Posterior vena cava (tissue), 2 donors: ENCODE data around the gene C3orf20. TPM values are rescaled to one million over a fixed set of nuclear protein-coding genes. Genes with fewer than 3 reads are reported as not detected.

Experiments used
- DNase-seq: peaks from one replicate; pipeline ENCODE4 v3.0.0-alpha.2; 2020; ENCODE audit warnings: low spot score
- intact Hi-C, 2 donors: fragments of 100-400 bp; cut with DNase I; formaldehyde crosslinking; loops; one replicate each; pipeline versions ENCODE4 v1.14.1 to v1.14.2; 2022 to 2023
- total RNA-seq, 2 donors: library from RNA; stranded (reverse); fragmentation: NEBNext Ultra II Directional; extraction: Animal tissue kit (Norgen Biotek cat#: 25700); gene quantifications; one replicate each; pipeline ENCODE4 v1.2.1, GENCODE V29; 2021
- donor health status: DM: yes; HTN: yes; CAD: no.
- donor health status: DM: yes; HTN: yes; CAD: no.

C3orf20 gene
- total RNA-seq, 2 donors from 2014 or later, result 0.10 TPM; not detected in 1

DNA sequence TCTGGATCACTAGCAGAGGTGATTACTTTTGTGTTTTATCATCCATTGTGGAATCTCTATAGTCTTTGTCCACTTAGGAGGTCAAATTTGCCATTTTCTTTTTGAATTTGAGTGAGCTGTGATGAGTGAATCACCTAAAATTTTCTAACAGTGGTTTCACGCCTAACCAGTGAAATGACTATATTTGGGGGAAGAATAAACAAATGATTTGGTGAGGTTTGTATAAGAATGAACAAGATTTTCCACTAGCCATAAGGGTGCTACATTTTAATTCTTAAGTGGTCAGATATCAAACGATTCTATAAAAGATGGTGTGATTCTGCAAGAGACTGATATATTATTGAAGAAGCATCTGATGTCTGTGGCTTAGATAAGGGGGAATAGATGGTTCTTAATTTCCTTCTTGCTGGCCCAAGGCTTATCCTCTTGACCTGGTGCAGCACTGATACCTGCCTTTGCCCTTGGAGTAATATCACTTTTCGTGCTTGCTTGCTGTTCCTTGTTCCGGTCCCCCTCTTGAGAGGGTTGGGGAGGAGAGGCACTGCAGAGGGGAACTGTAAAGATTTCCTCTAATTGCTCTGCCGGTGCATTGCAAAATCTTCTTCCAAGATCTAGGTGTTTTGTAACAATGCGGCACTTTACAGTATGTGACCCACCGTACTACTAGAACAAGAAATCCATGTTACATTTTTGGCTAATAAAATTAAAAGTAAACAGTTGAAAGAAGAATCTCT is 14.5 kb downstream of the C3orf20 start:
- no peak for DNase-seq
- intact Hi-C loops, result no loop called here

GRCh38 chr3:14691239-14691638 is 16.3 kb downstream of the C3orf20 start:
- no peak for DNase-seq
- intact Hi-C loops, result no loop called here

DNA sequence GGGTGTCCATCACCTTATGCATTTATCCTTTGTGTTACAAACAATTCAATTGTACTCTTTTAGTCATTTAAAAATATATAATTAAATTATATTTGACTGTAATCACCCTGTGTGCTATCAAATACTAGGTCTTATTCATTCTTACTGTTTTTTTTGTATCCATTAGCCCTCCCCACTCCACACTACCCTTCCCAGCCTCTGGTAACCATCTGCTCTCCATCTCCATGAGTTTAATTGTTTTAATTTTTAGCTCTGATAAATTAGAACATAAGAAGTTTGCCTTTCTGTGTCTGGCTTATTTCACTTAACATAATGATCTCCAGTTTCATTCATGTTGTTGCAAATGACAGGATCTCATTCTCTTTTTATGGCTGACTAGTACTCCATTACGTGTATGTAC is 16.8 kb downstream of the C3orf20 start:
- no peak for DNase-seq
- intact Hi-C loops, result no loop called here

GRCh38 chr3:14698601-14699244 is 23.8 kb downstream of the C3orf20 start:
- intact Hi-C loops, result no loop called here
- no peak for DNase-seq

GRCh38 chr3:14699643-14700042 is 24.7 kb downstream of the C3orf20 start:
- intact Hi-C loops, result no loop called here
- no peak for DNase-seq

GRCh38 chr3:14700891-14701290 is 25.9 kb downstream of the C3orf20 start:
- intact Hi-C loops, result no loop called here
- DNase-seq, result no peak

- intact Hi-C loops, result no loop called here
Observed at GRCh38 chr3:14701676-14702075, 26.7 kb downstream of the C3orf20 start.

GRCh38 chr3:14703128-14703750 is 28.3 kb downstream of the C3orf20 start:
- no peak for DNase-seq
- intact Hi-C loops, result no loop called here

More at GRCh38 chr3:14701676-14702075, 26.7 kb downstream of the C3orf20 start:
- no peak for DNase-seq

- intact Hi-C loops, result no loop called here
- DNase-seq, result no peak
Observed at GRCh38 chr3:14703791-14704190, 28.9 kb downstream of the C3orf20 start.

DNA sequence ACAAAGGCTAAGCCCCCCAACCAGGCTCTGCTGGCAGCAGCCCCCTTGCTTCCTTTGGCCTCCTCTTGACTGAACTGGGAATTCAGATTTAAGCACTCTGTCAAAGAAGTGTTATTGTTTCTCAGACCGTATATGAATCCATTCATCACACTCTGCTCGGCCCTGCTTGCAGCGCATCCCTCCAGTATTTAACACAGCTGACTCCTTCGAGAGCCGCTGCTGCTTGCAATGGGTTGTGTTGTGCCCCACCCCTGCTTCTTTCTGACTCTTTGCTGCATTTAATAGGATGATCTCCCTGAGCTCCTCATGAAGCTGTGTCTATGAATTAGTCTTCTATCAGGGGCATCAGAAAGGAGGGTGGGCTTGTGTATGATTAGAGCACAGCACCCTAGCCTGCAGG is 31.2 kb downstream of the C3orf20 start:
- intact Hi-C loops, result no loop called here
- no peak for DNase-seq

DNA sequence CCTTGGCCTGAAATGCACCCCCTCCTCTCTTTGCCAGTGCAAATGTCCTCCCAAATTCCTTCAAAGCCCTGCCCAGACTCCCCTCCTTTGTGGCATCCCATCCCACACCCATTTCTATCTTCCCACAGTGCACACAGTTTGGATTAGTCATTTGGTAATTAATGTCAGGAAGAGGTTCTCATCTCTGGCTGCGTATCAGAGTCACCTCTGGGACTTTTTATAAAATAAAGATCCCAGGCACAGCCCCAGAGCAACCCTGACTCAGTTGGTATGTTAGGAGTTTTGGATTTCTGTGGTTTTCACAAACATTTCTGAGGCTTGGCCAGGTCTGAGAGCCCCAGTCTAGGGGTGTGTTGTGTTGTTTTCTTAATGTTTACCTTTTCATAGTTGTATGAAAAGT is 41.6 kb downstream of the C3orf20 start:
- DNase-seq, result no peak
- intact Hi-C loops, result no loop called here

GRCh38 chr3:14717307-14717706 is 42.4 kb downstream of the C3orf20 start:
- no peak for DNase-seq

DNA sequence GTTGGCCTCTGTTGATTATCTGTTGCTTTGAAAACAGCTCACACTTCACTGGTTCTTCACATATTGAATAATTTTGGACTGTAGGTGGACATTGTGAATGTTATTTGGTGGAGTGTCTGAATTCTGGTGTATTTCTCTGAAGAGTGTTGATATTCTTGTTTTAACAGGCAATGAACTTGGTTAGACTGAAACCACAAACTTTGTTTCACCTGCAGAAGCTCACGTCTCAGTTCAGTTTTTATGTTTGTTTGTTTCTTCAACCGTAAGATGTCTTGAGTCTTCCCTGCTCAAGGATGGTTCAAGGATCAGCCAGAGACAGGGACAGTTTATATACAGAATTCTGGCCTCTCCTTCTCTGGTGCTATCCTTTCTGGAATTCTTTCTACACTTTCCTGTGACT is 43.6 kb downstream of the C3orf20 start:
- no peak for DNase-seq
- intact Hi-C loops, result no loop called here

More at GRCh38 chr3:14717307-14717706, 42.4 kb downstream of the C3orf20 start:
- intact Hi-C loops, result no loop called here

GRCh38 chr3:14719006-14719405 is 44.1 kb downstream of the C3orf20 start:
- no peak for DNase-seq
- intact Hi-C loops, result no loop called here

- intact Hi-C loops, result no loop called here
- DNase-seq, result no peak
Observed at GRCh38 chr3:14721126-14721864, 46.4 kb downstream of the C3orf20 start.

GRCh38 chr3:14725013-14725412 is 50.1 kb downstream of the C3orf20 start:
- intact Hi-C loops, result no loop called here
- DNase-seq, result no peak

- DNase-seq, result peak; percentile 78
- intact Hi-C loops, result no loop called here
Observed at GRCh38 chr3:14725564-14726440, 50.9 kb downstream of the C3orf20 start.

GRCh38 chr3:14726441-14726780 is 51.5 kb downstream of the C3orf20 start:
- no peak for DNase-seq
- intact Hi-C loops, result no loop called here

DNA sequence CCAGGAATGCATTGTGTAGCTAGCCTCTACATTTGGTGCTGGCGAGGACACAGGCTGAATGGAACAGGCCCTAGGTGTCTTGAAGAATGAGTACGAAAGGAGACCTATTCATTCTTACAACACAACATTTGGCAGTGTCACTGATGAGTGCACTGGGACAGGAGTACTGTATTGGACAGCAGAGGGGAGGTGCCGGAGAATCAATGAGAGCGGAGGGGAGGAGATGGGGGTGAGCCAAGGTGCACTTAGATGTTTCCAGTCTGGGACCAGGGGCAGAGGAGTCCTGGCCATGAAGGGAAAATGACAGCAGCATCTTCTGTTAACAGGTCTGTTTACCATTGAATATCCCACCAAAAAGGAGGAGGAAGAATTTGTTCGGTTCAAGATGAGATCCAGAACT is 53.2 kb downstream of the C3orf20 start:
- intact Hi-C loops, result no loop called here
- no peak for DNase-seq
